ENCODE results near the gene RNU5D-1.
"Not testable (repeated sequence)": the region's sequence is repeated elsewhere in the genome, so short reads cannot be mapped to it uniquely, and the experiment has no call there.

The RNU5D-1 gene

GRCh38 chr1:44724955-44725698 is 5.8 kb downstream of the RNU5D-1 start:
- no peak for DNase-seq

GRCh38 chr1:44724296-44724954 is 6.5 kb downstream of the RNU5D-1 start:
- no peak for DNase-seq

DNA sequence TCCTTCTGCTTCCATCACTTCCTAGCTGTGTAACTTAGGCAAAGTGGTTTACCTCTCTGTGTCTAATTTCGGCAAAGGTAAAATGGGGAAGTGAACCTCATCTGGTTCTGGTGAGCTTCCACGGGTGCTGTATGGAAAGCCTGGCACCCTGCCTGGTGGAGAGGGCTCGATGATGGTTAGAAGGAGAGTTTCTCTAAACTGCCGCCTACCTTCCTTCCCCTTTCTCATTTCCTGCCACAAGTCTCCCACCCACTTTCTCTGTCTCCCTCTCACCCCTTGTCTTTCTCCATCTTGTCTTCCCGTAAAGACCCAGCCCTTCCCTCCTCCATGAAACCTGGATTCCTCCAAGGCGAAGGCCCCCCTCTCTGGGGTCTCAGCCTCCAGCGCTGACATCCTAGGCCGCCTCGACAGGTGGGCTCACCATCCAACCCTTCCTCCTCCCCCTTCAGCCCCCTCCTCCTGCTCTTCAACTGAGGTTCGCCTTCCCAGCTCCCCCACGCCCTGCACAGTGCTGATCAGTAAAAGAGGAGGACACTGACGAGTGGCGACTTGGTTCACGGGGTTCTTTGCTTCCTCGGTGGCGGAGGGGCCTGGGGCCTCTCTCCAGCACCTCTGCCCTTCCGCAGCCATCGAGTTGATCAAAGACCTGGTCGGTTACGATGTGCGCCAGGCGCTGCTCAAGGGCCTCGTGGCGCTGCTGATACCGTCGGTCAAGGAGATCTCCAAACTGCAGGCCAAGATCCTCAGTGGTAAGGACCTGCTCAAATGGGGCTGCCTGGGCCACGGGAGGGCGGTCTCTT is 7.3 kb downstream of the RNU5D-1 start:
- DNase-seq = peak; percentile 30 to 47

GRCh38 chr1:44723064-44723463 is 7.9 kb downstream of the RNU5D-1 start:
- no peak for DNase-seq

DNA sequence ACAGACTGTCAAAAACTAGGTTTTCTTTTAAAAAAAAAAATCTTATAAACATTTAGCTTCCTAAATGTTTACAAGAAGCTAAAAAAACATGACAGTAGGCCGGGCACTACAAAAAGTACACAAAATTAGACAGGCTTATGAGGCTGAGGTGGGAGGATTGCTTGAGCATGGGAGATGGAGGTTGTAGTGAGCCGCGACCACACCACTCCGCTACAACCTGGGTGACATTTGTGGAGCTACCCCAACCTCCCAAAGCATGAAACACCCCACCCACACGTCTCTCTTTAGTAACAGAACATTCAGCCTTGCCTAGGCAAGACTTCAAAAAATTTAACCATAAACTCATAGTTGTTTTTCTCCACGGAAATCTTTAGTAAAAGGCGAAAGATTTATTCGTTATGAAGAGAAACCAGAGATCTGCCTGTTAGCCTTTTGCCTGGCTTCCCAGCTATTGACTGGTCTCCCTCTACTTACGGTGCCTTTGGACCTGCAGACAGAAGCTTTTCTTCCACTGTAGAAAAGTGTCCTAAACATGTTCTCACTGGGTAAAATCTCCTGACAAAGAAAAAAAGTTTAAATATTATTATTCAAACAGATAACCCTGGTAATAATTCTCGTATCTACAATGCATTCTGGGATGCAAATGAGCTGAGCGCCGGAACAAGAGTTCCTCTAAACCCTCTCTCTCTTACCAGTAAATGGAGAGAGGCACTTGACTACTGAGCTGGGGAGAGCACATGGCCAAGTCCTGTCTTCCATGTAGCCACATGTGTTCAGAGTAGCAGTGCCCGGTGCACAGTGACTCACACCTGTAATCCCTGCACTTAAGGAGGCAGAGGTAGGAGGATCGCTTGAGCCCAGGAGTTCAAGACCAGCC is 9.2 kb downstream of the RNU5D-1 start:
- peak; percentile 69 to 78 for DNase-seq

- no peak for DNase-seq
Observed at GRCh38 chr1:44720281-44720680, 10.7 kb downstream of the RNU5D-1 start.

DNA sequence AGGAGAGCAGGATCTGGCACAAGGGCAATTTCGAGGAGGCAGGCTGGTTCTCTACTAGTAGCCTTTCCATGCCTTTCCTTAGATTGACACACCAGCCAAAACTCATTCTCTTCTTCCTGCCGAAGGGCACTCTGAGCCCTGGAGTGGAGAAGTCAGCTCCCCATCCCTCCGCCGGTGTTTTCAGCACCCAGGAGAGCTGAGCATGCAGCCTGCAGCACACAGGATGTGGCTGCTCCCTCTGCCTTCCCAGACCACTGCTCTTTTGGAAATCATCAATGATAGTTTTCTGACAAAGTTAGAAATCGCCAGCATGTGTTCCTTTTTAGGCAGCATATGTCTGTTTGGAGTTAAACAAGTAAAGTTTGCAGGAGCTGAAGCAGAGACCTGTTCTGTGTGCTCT is 11.7 kb downstream of the RNU5D-1 start:
- DNase-seq = no peak

DNA sequence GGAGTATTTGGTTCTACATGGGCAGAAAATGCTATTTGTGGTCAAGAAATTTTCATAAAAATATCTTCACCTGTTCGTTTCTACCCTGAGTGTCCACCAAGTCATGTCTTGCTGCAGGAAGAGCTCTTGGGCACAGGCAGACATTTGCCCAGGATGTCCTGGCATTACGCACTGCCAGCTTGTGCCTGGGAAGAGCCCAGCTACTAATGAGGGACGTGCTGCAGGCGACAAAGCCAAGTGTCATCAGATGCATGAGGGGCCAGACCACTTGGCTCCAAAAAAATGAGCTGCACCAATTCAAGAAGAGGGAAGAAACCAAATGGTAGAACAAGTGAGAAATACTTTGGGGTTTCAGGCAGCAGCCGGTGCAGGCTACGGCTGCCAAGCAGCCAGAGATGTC is 12.9 kb downstream of the RNU5D-1 start:
- DNase-seq = no peak

- no peak for DNase-seq
Observed at GRCh38 chr1:44717653-44718052, 13.3 kb downstream of the RNU5D-1 start.

DNA sequence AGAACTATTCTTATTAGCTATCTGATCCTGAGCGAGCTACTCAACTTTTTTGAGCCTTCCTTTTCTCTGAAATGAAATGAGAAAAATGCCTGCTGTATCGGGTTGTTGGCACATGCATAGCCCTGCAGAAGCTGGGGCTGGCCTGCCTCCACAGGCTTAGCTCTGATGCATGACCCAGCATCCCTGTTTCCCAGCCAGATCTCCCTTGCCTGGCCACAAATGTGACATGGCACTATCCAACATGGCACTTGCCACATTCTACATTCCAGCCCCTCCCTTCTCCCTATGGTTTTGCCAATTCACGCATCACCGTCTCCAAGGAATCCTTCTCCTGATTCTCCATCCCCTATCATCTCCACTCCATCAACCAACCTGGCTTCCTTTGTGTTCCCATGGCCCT is 13.8 kb downstream of the RNU5D-1 start:
- no peak for DNase-seq

DNA sequence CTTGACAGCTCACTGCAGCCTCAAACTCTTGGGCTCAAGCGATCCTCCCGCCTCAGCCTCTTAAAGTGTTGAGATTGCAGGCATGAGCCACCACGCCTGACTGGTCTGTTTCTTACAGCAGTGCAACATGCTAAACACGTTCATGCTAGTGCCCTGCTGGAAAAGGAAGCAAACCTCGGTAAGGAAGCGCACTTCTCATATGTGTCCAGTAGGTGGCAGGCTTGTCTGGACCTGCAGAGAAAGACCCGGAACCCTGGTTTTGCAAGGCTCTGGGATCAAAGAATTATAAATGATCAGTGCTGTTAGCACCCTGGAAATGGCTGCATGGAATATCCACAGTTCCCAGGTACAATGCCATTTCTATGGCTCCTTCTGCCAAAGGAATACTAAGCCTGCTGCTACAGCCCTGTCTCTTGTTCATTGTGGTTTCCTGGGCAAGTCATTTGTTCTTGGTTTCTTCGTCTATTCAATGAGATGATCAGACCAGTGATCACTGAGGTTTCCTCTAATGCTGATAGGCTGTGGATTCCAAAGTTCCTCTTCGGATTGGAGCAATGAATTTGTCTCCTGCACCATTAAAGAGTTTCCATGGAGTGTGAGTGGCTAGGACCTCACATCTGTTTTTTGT is 15.9 kb downstream of the RNU5D-1 start:
- peak; percentile 57 to 58 for DNase-seq

GRCh38 chr1:44714532-44714931 is 16.4 kb downstream of the RNU5D-1 start:
- DNase-seq = no peak

- DNase-seq = no peak
Observed at GRCh38 chr1:44713321-44713781, 17.6 kb downstream of the RNU5D-1 start.

- DNase-seq = no peak
Observed at GRCh38 chr1:44707959-44708831, 22.8 kb downstream of the RNU5D-1 start.

DNA sequence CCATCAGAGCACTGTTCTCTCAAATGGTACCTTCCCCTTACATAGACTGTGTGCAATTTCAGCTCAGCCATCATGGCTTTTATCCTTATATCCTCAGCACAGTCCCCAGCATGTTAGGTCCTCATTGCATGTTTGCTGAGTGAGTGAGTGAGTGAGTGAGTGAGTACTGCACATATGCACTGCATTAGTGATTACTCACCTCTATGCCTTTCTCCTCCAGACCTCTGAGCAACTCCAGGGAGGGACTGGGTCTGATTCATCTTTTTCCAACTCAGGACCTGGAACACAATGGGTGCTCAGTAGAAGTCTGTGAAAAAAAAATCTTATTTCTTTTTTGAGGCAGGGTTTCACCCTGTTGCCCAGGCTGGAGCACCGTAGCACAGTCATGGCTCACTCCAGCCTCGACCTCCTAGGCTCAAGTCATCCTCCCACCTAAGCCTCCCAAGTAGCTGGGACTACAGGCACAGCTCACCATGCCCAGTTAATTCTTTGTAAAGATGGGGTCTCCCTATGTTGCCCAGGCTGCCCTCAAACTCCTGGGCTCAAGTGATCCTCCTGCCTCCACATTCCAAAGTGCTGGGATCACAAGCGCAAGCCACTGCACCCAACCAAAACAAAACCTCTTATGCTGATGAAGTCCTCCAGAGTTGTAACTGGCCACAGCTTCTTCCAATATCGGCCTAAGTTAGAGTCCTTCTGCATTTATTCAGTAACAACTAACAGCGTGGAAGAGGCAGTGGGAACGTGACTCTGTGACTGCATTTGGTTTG is 23.7 kb downstream of the RNU5D-1 start:
- DNase-seq = no peak

DNA sequence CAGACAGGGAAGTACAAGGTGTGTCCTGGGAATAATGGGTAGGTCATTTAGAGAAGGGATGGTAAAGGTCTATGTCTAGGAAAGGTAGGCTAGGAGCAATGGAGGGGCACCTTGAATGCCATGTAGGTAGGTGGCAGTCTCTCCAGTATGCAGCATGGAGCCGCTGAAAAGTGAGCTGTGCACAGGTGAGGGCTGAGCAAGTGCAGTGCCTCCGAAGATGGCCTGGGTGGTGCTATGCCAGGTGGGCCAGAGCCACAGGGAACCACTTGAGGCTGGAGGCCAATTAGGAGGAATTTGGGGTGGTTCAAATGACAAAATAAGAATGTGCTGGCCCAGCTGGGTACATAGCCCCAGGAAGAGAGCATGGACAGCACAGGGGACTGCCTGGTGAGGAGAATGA is 25.0 kb downstream of the RNU5D-1 start:
- no peak for DNase-seq

- no peak for DNase-seq
Observed at GRCh38 chr1:44705470-44705869, 25.5 kb downstream of the RNU5D-1 start.

DNA sequence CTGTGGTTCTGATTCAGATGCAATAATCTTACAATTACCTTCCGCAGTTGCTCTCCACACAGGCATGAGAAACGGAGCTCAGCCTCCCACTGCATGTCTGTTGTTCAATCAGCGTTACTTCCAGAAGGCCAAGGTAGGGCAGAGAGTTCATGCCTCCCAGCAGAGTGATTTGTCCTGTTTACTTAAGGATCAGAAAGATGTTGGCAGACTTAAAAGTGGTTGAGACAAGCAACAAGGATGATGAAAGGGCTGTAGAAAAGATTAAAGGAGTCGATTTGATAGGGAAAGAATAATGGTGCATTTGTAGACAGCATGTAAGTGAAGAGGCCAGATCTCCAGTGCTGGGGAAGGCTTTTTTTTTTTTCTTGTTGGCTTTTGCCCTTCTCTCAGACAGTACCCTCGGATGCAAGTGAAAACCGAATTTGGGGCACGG is 29.8 kb downstream of the RNU5D-1 start:
- DNase-seq = no peak

DNA sequence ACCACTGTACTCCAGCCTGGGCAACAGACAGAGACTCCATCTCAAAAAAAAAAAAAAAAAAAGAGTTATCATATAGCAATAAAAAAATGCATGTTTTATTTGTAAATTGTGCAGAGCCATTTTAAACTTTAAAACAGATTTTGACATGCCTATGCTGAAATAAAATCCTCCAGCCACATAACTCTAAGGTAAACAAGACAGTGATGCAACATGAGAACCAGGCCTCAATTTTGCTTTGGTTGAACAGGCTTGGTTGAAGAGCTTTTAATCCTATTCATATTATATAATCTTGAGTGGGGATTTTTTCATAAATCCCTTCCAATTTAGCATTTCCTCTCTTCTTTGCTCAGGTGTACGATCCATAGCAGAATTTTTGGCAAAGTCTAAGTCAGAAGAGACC is 30.4 kb downstream of the RNU5D-1 start:
- no peak for DNase-seq

- not testable (repeated sequence) for DNase-seq
Observed at GRCh38 chr1:44699375-44699774, 31.6 kb downstream of the RNU5D-1 start.

Data from activated CD4-positive, alpha-beta T cell treated with anti-CD3 and anti-CD28 coated beads, Interleukin-2, amount 50 U/mL, for 4 hours (primary cell).